GM18520 (cell line): ENCODE results near the gene CCDC175.

Experiments used
- ATAC-seq: cut with Tn5 transposase; IDR thresholded peaks from one replicate; pipeline ENCODE4 v1.9.1; 2021; ENCODE audit not compliant: unreplicated experiment

Gene CCDC175

GRCh38 chr14:59483363-59483762, 93.2 kb downstream of the CCDC175 start:
- ATAC-seq: no peak

GRCh38 chr14:59482541-59483331, 93.9 kb downstream of the CCDC175 start:
- ATAC-seq: no peak

- ATAC-seq: no peak
These were observed 94.6 kb downstream of the CCDC175 start for GRCh38 chr14:59481871-59482540.

- ATAC-seq: no peak
These were observed 95.2 kb downstream of the CCDC175 start for GRCh38 chr14:59481407-59481806.

- ATAC-seq: no peak
These were observed 96.4 kb downstream of the CCDC175 start for GRCh38 chr14:59480166-59480565.

- no peak for ATAC-seq
These were observed 98.1 kb downstream of the CCDC175 start for GRCh38 chr14:59478540-59478939.

- no peak for ATAC-seq
These were observed 100.9 kb downstream of the CCDC175 start for GRCh38 chr14:59475709-59476108.

- ATAC-seq: no peak
These were observed 102.4 kb downstream of the CCDC175 start for GRCh38 chr14:59474172-59474571.

GRCh38 chr14:59465316-59466135, 111.1 kb downstream of the CCDC175 start, which contains the start of gene GPR135:
Gene GPR135, minus strand, starts transcription at chr14:59465380. Its CDS starts 154 bp downstream, at chr14:59465226.
- ATAC-seq: peak; percentile 12

- peak; percentile 49 for ATAC-seq
These were observed 111.9 kb downstream of the CCDC175 start for GRCh38 chr14:59464486-59465315.

GRCh38 chr14:59463787-59464485, 112.7 kb downstream of the CCDC175 start:
- peak; percentile 5 for ATAC-seq

- no peak for ATAC-seq
These were observed 114.7 kb downstream of the CCDC175 start for GRCh38 chr14:59461891-59462290.

GRCh38 chr14:59460378-59460777, 116.2 kb downstream of the CCDC175 start:
- ATAC-seq: no peak

GRCh38 chr14:59458486-59458885, 118.1 kb downstream of the CCDC175 start:
- no peak for ATAC-seq

GRCh38 chr14:59455411-59455810, 121.2 kb downstream of the CCDC175 start:
- no peak for ATAC-seq
